Small intestine (tissue), 16 donors: Measurements from ENCODE around the gene B3GAT2. TPM values are rescaled to one million over a fixed set of nuclear protein-coding genes. Genes with fewer than 3 reads are reported as not detected.

Experiments
- DNase-seq, 2 donors: peaks; one replicate each; pipeline versions ENCODE4 v3.0.0 to v3.0.0-alpha.2; 2013
- FAIRE-seq: peaks from 2 replicates; lab custom pipeline; 2012; peaks lifted over from hg19 to GRCh38; lab: Jason Lieb, UNC
- H3K27ac ChIP-seq, 3 donors: one replicate each; pipeline ENCODE4 v1.5.1; 2013; ENCODE audit warnings: low read length in 2 of 3, mild to moderate bottlenecking in 2 of 3, control low read depth in 1 of 3, inconsistent platforms in 1 of 3, low read depth in 1 of 3, moderate library complexity in 1 of 3
- H3K27me3 ChIP-seq, 3 donors: one replicate each; pipeline ENCODE4 v1.6.1; 2013; ENCODE audit warnings: low read length in 3 of 3, inconsistent platforms in 1 of 3; ENCODE audit not compliant: control insufficient read depth in 3 of 3, insufficient read depth in 3 of 3
- H3K36me3 ChIP-seq, 3 donors: one replicate each; pipeline ENCODE4 v1.6.1; 2013; ENCODE audit warnings: low read length in 3 of 3, inconsistent platforms in 1 of 3, low read depth in 1 of 3, mild to moderate bottlenecking in 1 of 3, moderate library complexity in 1 of 3; ENCODE audit not compliant: control insufficient read depth in 3 of 3, insufficient read depth in 2 of 3
- H3K4me1 ChIP-seq, 3 donors: one replicate each; pipeline ENCODE4 v1.6.1; 2013; ENCODE audit warnings: low read length in 2 of 3, inconsistent platforms in 1 of 3, low read depth in 1 of 3, mild to moderate bottlenecking in 1 of 3, moderate library complexity in 1 of 3; ENCODE audit not compliant: control insufficient read depth in 3 of 3, insufficient read depth in 2 of 3
- H3K4me3 ChIP-seq, 3 donors: one replicate each; pipeline ENCODE4 v1.5.1; 2013; ENCODE audit warnings: low read length in 3 of 3, control low read depth in 1 of 3, inconsistent platforms in 1 of 3, low read depth in 1 of 3, mild to moderate bottlenecking in 1 of 3, moderate library complexity in 1 of 3
- H3K9me3 ChIP-seq, 2 donors: one replicate each; pipeline ENCODE4 v1.6.1; 2013; ENCODE audit warnings: low read depth in 1 of 2, low read length in 1 of 2; ENCODE audit not compliant: control insufficient read depth in 2 of 2, insufficient read depth in 1 of 2
- WGBS, 3 donors: extraction: QIAGEN DNeasy Blood & Tissue Kit; methylation state at CpG; one replicate each; pipeline ENCODE4 v1.1.7; 2013; 5-methylcytosine and 5-hydroxymethylcytosine counted together
- long read RNA-seq, 10 donors: transcript quantifications; one replicate each; lab custom pipeline, GENCODE V29; 2026
- polyA plus RNA-seq, 4 donors: library from polyadenylated mRNA; stranded (reverse) in 3 of 4; unstranded in 1 of 4; fragments of 200-250 nt in 3 of 4; fragments of 120-200 nt in 1 of 4; gene quantifications; one replicate each; pipeline versions ENCODE4 v1.2.1 to v1.2.3, GENCODE V29; 2013
- donor health status: healthy with polysubstance abuse.
- donor health status: control.
- donor health status: control.
- donor health status: Bipolar disorder and iron deficiency.
- donor health status: healthy.

Gene B3GAT2, protein sequence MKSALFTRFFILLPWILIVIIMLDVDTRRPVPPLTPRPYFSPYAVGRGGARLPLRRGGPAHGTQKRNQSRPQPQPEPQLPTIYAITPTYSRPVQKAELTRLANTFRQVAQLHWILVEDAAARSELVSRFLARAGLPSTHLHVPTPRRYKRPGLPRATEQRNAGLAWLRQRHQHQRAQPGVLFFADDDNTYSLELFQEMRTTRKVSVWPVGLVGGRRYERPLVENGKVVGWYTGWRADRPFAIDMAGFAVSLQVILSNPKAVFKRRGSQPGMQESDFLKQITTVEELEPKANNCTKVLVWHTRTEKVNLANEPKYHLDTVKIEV
- 1 to 10 TPM in 1 of 4 donors, under 1 TPM in 3; 0.12 to 1.8 (median 0.25) TPM for polyA plus RNA-seq
- long read RNA-seq, donor 1, full-length matches to known transcripts = 1 of 1 reads
- long read RNA-seq, donor 1, partial matches to known transcripts = 0 of 1 reads
- long read RNA-seq, donor 1, other reads (novel, unspliced or antisense) = 0 of 1 reads
- long read RNA-seq, donor 2 = 0 reads
- long read RNA-seq, donor 3 = 0 reads
- long read RNA-seq, donor 4 = 0 reads
- long read RNA-seq, donor 5 = 0 reads
- long read RNA-seq, donor 6 = 0 reads
- long read RNA-seq, donor 7, partial matches to known transcripts = 73 of 73 reads
- long read RNA-seq, donor 7, other reads (novel, unspliced or antisense) = 0 of 73 reads
- long read RNA-seq, donor 8 = 0 reads
- long read RNA-seq, donor 9 = 0 reads
- long read RNA-seq, donor 10 = 0 reads

DNA sequence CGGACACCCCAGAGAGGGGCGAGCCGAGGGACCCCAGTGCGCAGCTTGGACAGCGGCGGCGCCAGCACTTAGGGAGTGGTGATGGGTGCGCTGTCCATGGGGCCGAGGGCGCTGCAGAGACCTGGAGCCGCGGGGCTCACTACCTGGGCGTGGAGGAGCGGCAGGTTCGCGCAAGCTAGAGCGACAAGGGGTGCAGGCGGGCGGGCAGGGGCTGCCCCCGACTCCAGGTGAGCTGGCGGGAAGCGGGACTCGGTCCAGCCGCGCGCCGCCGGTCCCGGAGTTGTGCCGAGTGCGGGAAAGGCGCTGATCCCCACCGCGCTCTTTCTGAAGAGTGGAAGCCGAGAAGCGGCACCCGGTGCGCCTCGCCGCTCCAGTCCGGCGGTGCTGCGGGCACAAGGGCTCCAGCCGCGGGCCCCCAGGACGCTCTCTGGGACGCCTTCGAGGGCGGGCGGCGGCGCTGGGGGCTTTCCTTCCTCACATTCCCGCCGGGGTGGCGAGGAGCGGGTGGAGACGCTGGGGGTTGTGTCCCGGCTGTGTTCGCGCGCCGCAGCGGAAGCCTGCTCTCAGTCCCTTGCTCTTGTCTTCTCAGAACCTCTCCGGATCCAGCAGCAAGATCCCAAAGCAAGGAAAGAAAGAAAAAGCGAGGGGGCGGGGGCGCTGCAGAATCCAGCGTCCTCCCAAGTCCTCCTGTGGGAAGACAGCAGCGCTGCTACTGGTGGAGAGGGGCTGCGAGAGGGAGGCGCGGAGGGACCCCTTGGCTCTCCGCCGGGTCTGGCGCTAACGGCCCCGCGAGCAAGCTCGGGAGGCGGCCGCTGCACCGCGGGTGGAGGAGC, at the start of gene B3GAT2:
Gene B3GAT2 (minus strand): TSS at position 610 of the 833 bp plus-strand sequence. CDS start 631 bp downstream, outside the sequence.
- peak in 1 of 2 donors; percentile 37 for DNase-seq
- H3K4me1 ChIP-seq = peaks cover 0 to 7% (median 0%) of the 10 kb centered on the region in 3 donors
- no peak for FAIRE-seq
- H3K27ac ChIP-seq = no peak within 1 kb of the TSS
- no peaks in the 10 kb centered on the region for H3K9me3 ChIP-seq
- peak within 1 kb of the TSS in 2 of 3 donors; percentile 37 to 38 for H3K4me3 ChIP-seq
- WGBS, 3 donors = 1 to 4% (median 2%) methylated on average over 60 to 83 of the region's 83 CpGs
- H3K27me3 ChIP-seq = peaks cover 10 to 56% (median 14%) of the 10 kb centered on the region in 3 donors
- H3K36me3 ChIP-seq = no peaks in the 10 kb centered on the region

DNA sequence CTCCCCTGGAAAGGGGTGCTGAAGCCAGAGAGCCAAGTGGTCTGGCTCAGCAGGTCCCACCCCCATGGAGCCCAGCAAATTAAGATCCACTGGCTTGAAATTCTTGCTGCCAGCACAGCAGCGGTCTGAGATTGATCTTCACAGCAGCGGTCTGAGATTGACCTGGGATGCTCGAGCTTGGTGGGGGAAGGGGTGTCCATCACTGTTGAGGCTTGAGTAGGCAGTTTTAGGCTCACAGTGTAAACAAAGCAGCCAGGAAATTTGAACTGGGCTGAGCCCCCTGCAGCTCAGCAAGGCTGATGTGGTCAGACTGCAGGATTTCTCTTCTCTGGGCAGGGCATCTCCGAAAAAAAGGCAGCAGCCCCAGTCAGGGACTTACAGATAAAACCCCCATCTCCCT, 41.3 kb upstream of the B3GAT2 start:
- no peaks in the 10 kb centered on the region for H3K4me1 ChIP-seq
- no peak for FAIRE-seq
- H3K27me3 ChIP-seq = no peaks in the 10 kb centered on the region
- DNase-seq = no peak
- H3K36me3 ChIP-seq = no peaks in the 10 kb centered on the region
- 37 to 59% (median 52%) methylated on average over 4 of the region's 4 CpGs for WGBS, 3 donors
- no peak overlapping the region for H3K4me3 ChIP-seq
- H3K27ac ChIP-seq = no peak overlapping the region
- no peaks in the 10 kb centered on the region for H3K9me3 ChIP-seq

DNA sequence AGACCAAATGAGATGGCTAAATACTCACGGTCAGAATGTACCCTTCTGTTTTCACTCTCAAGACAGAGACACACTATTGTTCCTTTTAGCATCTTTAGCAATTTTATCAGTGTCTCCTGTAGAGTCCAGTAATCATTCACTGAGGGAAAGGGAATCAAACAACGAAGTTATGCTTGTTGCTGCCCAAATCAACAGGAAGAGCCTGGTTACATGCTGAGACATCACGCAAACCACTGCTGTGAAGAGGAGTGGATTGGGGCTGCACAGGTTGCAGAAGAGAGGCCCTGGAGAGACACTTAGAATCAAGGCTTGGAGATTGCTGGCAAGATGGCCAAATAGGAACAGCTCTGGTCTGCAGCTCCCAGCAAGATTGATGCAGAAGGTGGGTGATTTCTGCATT, 40.5 kb upstream of the B3GAT2 start:
- DNase-seq = no peak
- H3K27me3 ChIP-seq = no peaks in the 10 kb centered on the region
- 60 to 77% (median 69%) methylated on average over 3 of the region's 3 CpGs for WGBS, 3 donors

DNA sequence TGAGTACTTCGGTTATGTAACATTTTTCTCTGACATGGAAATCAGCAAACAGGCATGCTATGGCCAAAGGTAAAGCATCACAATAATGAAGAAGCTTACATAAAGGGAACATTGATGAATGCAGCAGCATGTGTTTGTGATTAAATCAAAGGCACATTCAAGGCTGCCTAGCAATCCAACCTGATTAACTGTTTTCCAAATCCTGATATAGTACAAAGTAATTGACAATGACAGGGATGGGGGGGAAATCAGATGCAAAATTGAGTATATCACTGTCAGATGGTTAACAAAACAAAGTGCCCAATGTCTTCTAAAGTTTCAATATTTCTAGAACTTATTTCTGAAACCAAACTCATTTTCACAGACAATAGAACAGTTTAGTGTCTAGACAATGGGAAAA, 39.2 kb upstream of the B3GAT2 start:
- DNase-seq = no peak
- no peak overlapping the region for H3K4me3 ChIP-seq
- 75 to 96% (median 84%) methylated on average over 1 of the region's 1 CpG for WGBS, 3 donors
- H3K9me3 ChIP-seq = peaks cover 0 to 3% of the 10 kb centered on the region in 2 donors
- no peaks in the 10 kb centered on the region for H3K27me3 ChIP-seq
- no peaks in the 10 kb centered on the region for H3K36me3 ChIP-seq
- no peak for FAIRE-seq
- no peak overlapping the region for H3K27ac ChIP-seq
- H3K4me1 ChIP-seq = no peaks in the 10 kb centered on the region

More for the DNA sequence above, 40.5 kb upstream of the B3GAT2 start:
- no peak overlapping the region for H3K27ac ChIP-seq
- no peak for FAIRE-seq
- no peaks in the 10 kb centered on the region for H3K4me1 ChIP-seq
- H3K4me3 ChIP-seq = no peak overlapping the region
- no peaks in the 10 kb centered on the region for H3K9me3 ChIP-seq
- no peaks in the 10 kb centered on the region for H3K36me3 ChIP-seq

DNA sequence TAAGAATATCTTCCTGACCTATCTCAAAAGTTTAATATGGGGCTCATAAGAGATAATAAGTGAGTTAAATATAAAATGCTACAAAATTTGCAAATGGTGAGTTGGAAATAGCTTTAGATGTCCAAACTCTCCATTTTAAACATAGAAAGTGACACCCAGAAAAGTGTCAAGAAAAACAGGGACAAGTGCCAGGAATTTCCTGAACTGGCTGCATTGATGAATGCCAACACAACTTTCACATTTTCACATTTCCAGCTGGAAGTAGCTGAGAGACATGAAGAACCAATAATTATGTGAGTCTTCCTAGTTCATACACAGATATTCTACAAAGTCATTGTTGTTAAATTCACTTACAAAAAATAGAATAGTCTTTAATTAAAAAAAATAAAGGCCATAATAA, 38.6 kb upstream of the B3GAT2 start:
- H3K27me3 ChIP-seq = no peaks in the 10 kb centered on the region
- H3K36me3 ChIP-seq = no peaks in the 10 kb centered on the region
- FAIRE-seq = no peak
- H3K27ac ChIP-seq = no peak overlapping the region
- no peaks in the 10 kb centered on the region for H3K4me1 ChIP-seq
- peaks cover 0 to 3% of the 10 kb centered on the region in 2 donors for H3K9me3 ChIP-seq
- no peak overlapping the region for H3K4me3 ChIP-seq
- DNase-seq = no peak

DNA sequence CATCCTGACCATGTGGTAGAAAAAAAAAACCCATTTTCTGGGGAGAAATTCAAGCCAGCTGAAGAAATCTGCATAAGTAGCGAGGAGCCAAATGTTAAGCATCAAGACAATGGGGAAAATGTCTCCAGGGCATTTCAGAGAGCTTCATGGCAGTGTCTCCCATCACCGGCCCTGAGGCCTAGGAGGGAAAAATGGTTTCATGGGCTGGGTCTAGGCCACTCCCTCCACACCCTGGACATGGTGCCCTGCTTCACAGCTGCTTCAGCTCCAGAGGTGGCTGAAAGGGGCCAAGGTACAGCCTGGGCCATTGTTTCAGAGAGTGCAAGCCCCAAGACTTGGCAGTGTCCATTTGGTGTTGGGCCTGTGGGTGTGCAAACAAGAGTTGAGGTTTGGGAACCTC, 34.4 kb upstream of the B3GAT2 start:
- Histone ChIP-seq H3K9me3 (peaks cover 0 to 3% of the 10 kb centered on the region in 2 donors), H3K36me3 (no peaks in the 10 kb centered on the region), H3K27me3 (no peaks in the 10 kb centered on the region), H3K27ac (no peak overlapping the region), H3K4me3 (no peak overlapping the region), H3K4me1 (no peaks in the 10 kb centered on the region)
- FAIRE-seq (no peak), DNase-seq (no peak)
- 81 to 90% (median 81%) methylated on average over 2 of the region's 2 CpGs for WGBS, 3 donors

DNA sequence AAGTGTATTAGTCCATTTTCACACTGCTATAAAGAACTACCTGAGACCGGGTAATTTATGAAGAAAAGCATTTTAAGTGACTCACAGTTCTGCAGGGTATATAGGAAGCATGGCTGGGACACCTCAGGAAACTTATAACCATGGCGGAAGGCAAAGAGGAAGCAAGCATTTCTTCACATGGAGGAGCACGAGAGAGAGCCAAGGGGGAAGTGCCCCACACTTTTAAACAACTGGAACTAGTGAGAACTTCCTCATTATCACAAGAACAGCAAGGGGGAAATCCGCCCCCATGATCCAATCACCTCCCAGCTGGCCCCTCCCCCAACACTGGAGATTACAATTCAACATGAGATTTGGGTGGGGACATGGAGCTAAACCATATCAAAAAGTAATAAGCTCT, 28.3 kb upstream of the B3GAT2 start:
- Histone ChIP-seq H3K36me3 (no peaks in the 10 kb centered on the region), H3K27me3 (no peaks in the 10 kb centered on the region), H3K4me3 (no peak overlapping the region), H3K4me1 (no peaks in the 10 kb centered on the region), H3K9me3 (no peaks in the 10 kb centered on the region), H3K27ac (no peak overlapping the region)
- DNase-seq = no peak
- 59 to 89% (median 65%) methylated on average over 4 of the region's 4 CpGs for WGBS, 3 donors
- no peak for FAIRE-seq

DNA sequence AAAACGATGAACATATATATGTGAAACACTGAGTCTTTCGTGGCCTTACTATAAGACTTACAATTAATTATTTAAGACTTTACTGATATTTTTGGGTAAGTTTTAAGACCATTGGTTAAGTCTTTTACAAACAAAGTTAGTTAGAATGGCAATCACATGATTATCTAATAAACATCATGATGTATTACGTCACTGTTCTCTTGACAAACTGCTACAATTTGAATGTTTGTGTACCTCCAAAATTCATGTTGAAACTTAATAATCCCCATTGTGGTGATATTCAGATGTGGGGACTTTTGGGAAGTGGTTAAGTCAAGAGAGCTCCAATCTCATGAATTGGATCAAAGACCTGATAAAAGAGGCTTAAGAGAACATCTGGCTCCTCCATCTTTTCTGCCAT, 25.9 kb upstream of the B3GAT2 start:
- WGBS, 3 donors = 81 to 90% (median 87%) methylated on average over 3 of the region's 3 CpGs
- Histone ChIP-seq H3K27ac (no peak overlapping the region), H3K36me3 (no peaks in the 10 kb centered on the region), H3K27me3 (no peaks in the 10 kb centered on the region), H3K9me3 (no peaks in the 10 kb centered on the region), H3K4me1 (no peaks in the 10 kb centered on the region), H3K4me3 (no peak overlapping the region)
- DNase-seq (no peak), FAIRE-seq (no peak)
